Suppressor macrophage (primary cell): Measurements from ENCODE around the gene ADAD2.
"Not testable (repeated sequence)": the region's sequence is repeated elsewhere in the genome, so short reads cannot be mapped to it uniquely, and the experiment has no call there.

ENCODE experiments used
- DNase-seq, 4 experiments: peaks; one replicate each; pipeline ENCODE4 v3.0.0-alpha.2; 2020 to 2022

Gene ADAD2

GRCh38 chr16:84196727-84197394 lies 5.9 kb downstream of the ADAD2 start:
- DNase-seq: no peak

GRCh38 chr16:84197466-84198128 lies 6.6 kb downstream of the ADAD2 start:
- no peak for DNase-seq

- no peak for DNase-seq
Measured at GRCh38 chr16:84198401-84198800, 7.4 kb downstream of the ADAD2 start.

GRCh38 chr16:84199097-84199496 lies 8.1 kb downstream of the ADAD2 start:
- no peak for DNase-seq

GRCh38 chr16:84199861-84200260 lies 8.9 kb downstream of the ADAD2 start:
- DNase-seq: peak; percentile 82 to 98 (median 92)

- DNase-seq: not testable (repeated sequence)
Measured at GRCh38 chr16:84204551-84204950, 13.6 kb downstream of the ADAD2 start.

GRCh38 chr16:84205123-84205522 lies 14.2 kb downstream of the ADAD2 start:
- DNase-seq: not testable (repeated sequence)

- DNase-seq: no peak
Measured at GRCh38 chr16:84205976-84206691, 15.2 kb downstream of the ADAD2 start.

- DNase-seq: no peak
Measured at GRCh38 chr16:84207251-84207650, 16.3 kb downstream of the ADAD2 start.

- DNase-seq: no peak
Measured at GRCh38 chr16:84207879-84208278, 16.9 kb downstream of the ADAD2 start.

- no peak for DNase-seq
Measured at GRCh38 chr16:84209989-84210388, 19.0 kb downstream of the ADAD2 start.

- peak in 1 of 4 experiments; percentile 27 for DNase-seq
Measured at GRCh38 chr16:84212154-84212553, 21.2 kb downstream of the ADAD2 start.

- DNase-seq: peak in 1 of 4 experiments; percentile 24
Measured at GRCh38 chr16:84212631-84213030, 21.7 kb downstream of the ADAD2 start.

- peak in 3 of 4 experiments; percentile 29 to 69 (median 39) for DNase-seq
Measured at GRCh38 chr16:84214451-84215066, 23.6 kb downstream of the ADAD2 start.

GRCh38 chr16:84215531-84215930 lies 24.6 kb downstream of the ADAD2 start:
- no peak for DNase-seq

- DNase-seq: not testable (repeated sequence)
Measured at GRCh38 chr16:84216144-84216543, 25.2 kb downstream of the ADAD2 start.

- no peak for DNase-seq
Measured at GRCh38 chr16:84218176-84218823, 27.3 kb downstream of the ADAD2 start.

- no peak for DNase-seq
Measured at GRCh38 chr16:84218956-84219355, 28.0 kb downstream of the ADAD2 start.

- DNase-seq: no peak
Measured at GRCh38 chr16:84220851-84221250, 29.9 kb downstream of the ADAD2 start.

- no peak for DNase-seq
Measured at GRCh38 chr16:84223456-84223855, 32.5 kb downstream of the ADAD2 start.

- DNase-seq: no peak
Measured at GRCh38 chr16:84224554-84224953, 33.6 kb downstream of the ADAD2 start.

GRCh38 chr16:84225126-84225525 lies 34.2 kb downstream of the ADAD2 start:
- DNase-seq: no peak

- DNase-seq: no peak
Measured at GRCh38 chr16:84225571-84225970, 34.6 kb downstream of the ADAD2 start.
